ENCODE results near the gene VPS36. TPM values are rescaled to one million over a fixed set of nuclear protein-coding genes. Genes with fewer than 3 reads are reported as not detected.
"Not testable (repeated sequence)": the region's sequence is repeated elsewhere in the genome, so short reads cannot be mapped to it uniquely, and the experiment has no call there.

Gene VPS36
- total and polyA plus RNA-seq, 2 donors from 2014 or later, result 19.2 to 48.9 TPM

GRCh38 chr13:52412128-52412527, 38.3 kb downstream of the VPS36 start:
- Histone ChIP-seq H3K9ac (ENCODE audit: low read length in 3 of 3) (no peak overlapping the region), H3K27me3 (ENCODE audit: control insufficient read depth, insufficient read depth, low read length) (no peaks in the 10 kb centered on the region), H3K4me1 (ENCODE audit: control insufficient read depth in 2 of 3, insufficient read depth in 2 of 3, low read depth in 1 of 3, low read length in 3 of 3) (no peaks in the 10 kb centered on the region), H3K27ac (ENCODE audit: low read depth in 2 of 2, low read length in 2 of 2) (no peak overlapping the region), H3K4me3 (ENCODE audit: low read length in 3 of 3) (no peak overlapping the region), H3K9me3 (ENCODE audit: control insufficient read depth in 2 of 3, insufficient read depth in 1 of 3, low read length in 3 of 3) (no peaks in the 10 kb centered on the region), H3K36me3 (ENCODE audit: control insufficient read depth in 2 of 3, insufficient read depth in 3 of 3, low read length in 3 of 3) (peaks cover 5 to 12% (median 8%) of the 10 kb centered on the region in 3 donors)
- DNase-seq (no peak), FAIRE-seq (no peak)
- intact Hi-C loops (cut with DNase I), result no loop called here
- TF ChIP-seq, protein P1, sequence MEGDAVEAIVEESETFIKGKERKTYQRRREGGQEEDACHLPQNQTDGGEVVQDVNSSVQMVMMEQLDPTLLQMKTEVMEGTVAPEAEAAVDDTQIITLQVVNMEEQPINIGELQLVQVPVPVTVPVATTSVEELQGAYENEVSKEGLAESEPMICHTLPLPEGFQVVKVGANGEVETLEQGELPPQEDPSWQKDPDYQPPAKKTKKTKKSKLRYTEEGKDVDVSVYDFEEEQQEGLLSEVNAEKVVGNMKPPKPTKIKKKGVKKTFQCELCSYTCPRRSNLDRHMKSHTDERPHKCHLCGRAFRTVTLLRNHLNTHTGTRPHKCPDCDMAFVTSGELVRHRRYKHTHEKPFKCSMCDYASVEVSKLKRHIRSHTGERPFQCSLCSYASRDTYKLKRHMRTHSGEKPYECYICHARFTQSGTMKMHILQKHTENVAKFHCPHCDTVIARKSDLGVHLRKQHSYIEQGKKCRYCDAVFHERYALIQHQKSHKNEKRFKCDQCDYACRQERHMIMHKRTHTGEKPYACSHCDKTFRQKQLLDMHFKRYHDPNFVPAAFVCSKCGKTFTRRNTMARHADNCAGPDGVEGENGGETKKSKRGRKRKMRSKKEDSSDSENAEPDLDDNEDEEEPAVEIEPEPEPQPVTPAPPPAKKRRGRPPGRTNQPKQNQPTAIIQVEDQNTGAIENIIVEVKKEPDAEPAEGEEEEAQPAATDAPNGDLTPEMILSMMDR (IDR thresholded peaks at IDR 0.05; ENCODE audit: borderline replicate concordance, extremely low read depth, insufficient read depth), result no peak

DNA sequence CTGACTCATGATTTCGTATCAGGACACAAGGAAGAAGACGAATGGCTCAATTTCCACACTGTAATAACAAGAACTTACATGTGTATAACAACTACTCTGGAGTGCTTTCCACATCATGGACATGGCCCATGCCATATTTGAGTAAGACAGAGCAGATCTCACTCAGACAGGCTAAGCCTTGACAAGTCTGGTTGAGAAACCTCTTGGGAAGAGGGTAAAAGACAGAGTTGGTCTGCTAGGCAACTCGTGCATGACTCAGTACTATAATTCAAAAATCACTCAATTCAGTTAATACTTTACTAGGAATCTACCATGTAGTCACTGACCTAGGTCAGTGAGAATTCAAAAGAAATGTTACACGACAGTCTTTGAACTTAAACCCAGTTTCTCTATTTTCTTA, 38.8 kb downstream of the VPS36 start:
- no peak overlapping the region for H3K4me3 ChIP-seq (ENCODE audit: low read length in 3 of 3)
- DNase-seq (peak in 1 of 5 donors; percentile 16), FAIRE-seq (no peak)
- no peaks in the 10 kb centered on the region for H3K27me3 ChIP-seq (ENCODE audit: control insufficient read depth, insufficient read depth, low read length)
- H3K36me3 ChIP-seq (ENCODE audit: control insufficient read depth in 2 of 3, insufficient read depth in 3 of 3, low read length in 3 of 3), result peaks cover 5 to 12% (median 8%) of the 10 kb centered on the region in 3 donors
- peaks cover 0 to 3% (median 0%) of the 10 kb centered on the region in 3 donors for H3K4me1 ChIP-seq (ENCODE audit: control insufficient read depth in 2 of 3, insufficient read depth in 2 of 3, low read depth in 1 of 3, low read length in 3 of 3)
- no peaks in the 10 kb centered on the region for H3K9me3 ChIP-seq (ENCODE audit: control insufficient read depth in 2 of 3, insufficient read depth in 1 of 3, low read length in 3 of 3)
- TF ChIP-seq, protein P1 (IDR thresholded peaks at IDR 0.05; ENCODE audit: borderline replicate concordance, extremely low read depth, insufficient read depth), result no peak
- H3K9ac ChIP-seq (ENCODE audit: low read length in 3 of 3), result no peak overlapping the region
- intact Hi-C loops (cut with DNase I), result no loop called here
- no peak overlapping the region for H3K27ac ChIP-seq (ENCODE audit: low read depth in 2 of 2, low read length in 2 of 2)

DNA sequence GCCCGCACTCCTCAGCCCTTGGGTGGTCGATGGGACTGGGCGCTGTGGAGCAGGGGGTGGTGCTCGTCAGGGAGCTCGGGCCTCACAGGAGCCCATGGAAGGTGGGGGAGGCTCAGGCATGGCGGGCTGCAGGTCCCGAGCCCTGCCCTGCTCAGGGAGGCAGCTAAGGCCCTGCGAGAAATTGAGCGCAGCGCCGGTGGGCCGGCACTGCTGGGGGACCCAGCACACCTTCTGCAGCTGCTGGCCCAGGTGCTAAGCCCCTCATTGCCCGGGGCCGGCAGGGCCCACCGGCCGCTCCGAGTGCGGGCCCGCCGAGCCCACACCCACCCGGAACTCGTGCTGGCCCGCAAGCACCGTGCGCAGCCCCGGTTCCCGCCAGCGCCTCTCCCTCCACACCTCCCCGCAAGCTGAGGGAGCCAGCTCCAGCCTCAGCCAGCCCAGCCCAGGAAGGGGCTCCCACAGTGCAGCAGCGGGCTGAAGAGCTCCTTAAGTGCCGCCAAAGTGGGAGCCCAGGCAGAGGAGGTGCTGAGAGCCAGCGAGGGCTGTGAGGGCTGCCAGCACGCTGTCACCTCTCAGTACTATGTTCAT, 42.3 kb downstream of the VPS36 start:
- H3K9ac ChIP-seq (ENCODE audit: low read length in 3 of 3); intact Hi-C loops (cut with DNase I); H3K27ac ChIP-seq (ENCODE audit: low read depth in 2 of 2, low read length in 2 of 2); FAIRE-seq; H3K9me3 ChIP-seq (ENCODE audit: control insufficient read depth in 2 of 3, insufficient read depth in 1 of 3, low read length in 3 of 3); H3K27me3 ChIP-seq (ENCODE audit: control insufficient read depth, insufficient read depth, low read length); DNase-seq; H3K4me3 ChIP-seq (ENCODE audit: low read length in 3 of 3); H3K36me3 ChIP-seq (ENCODE audit: control insufficient read depth in 2 of 3, insufficient read depth in 3 of 3, low read length in 3 of 3): not testable (repeated sequence)
- H3K4me1 ChIP-seq (ENCODE audit: control insufficient read depth in 2 of 3, insufficient read depth in 2 of 3, low read depth in 1 of 3, low read length in 3 of 3), result peaks cover 0 to 10% (median 0%) of the 10 kb centered on the region in 3 donors

- DNase-seq; H3K27ac ChIP-seq (ENCODE audit: low read depth in 2 of 2, low read length in 2 of 2); FAIRE-seq; H3K9ac ChIP-seq (ENCODE audit: low read length in 3 of 3); H3K4me3 ChIP-seq (ENCODE audit: low read length in 3 of 3); H3K9me3 ChIP-seq (ENCODE audit: control insufficient read depth in 2 of 3, insufficient read depth in 1 of 3, low read length in 3 of 3); H3K27me3 ChIP-seq (ENCODE audit: control insufficient read depth, insufficient read depth, low read length); intact Hi-C loops (cut with DNase I); H3K36me3 ChIP-seq (ENCODE audit: control insufficient read depth in 2 of 3, insufficient read depth in 3 of 3, low read length in 3 of 3): not testable (repeated sequence)
- peaks cover 0 to 10% (median 0%) of the 10 kb centered on the region in 3 donors for H3K4me1 ChIP-seq (ENCODE audit: control insufficient read depth in 2 of 3, insufficient read depth in 2 of 3, low read depth in 1 of 3, low read length in 3 of 3)
Measured at GRCh38 chr13:52407436-52407835, 43.0 kb downstream of the VPS36 start.
